Activated CD4-positive, alpha-beta T cell treated with anti-CD3 and anti-CD28 coated beads, Interleukin-2, Interleukin-4, amounts not matched to agents 100 ng/mL and 50 ng/mL, durations not matched to agents 16 hours and 8 hours (primary cell): ENCODE data around the gene TRIB2.

Experiments used
- DNase-seq: peaks from one replicate; pipeline ENCODE4 v3.0.0-alpha.2; 2020; ENCODE audit warnings: low spot score

The TRIB2 gene

DNA sequence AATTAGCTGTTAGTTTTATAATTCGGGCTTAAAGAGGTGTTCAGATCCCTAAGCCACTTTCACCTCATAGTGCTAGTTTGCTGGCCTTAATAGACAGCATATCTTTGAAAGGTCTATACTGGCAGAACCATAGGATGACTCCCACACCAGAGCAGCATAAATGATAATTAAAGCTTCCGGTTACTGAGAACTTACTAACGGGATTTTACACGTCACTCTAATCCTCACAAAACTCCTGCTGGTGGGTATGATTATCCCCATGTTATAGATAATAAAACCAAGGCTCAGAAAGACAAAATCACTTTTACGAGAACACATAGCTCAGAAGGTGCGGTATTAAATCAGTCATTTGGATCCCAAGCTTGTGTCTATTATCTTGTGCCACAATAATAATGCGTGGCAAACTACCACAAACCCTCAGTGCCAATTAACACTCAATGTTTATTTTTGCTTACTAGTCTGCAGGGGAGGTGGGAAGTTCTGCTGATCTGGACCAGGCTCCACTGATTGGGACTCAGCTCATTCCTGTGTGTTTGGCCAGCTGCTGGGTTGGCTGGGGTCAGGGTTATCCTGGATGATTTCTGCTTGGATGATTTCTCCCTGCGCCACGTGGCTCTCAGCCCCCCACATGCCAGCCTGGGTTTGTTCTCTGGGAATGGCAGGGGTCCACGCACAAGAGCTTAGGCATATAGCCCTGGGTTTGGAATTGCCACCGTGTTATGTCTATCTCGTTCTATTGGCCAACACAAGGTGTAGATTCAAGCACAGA, 62.3 kb downstream of the TRIB2 start:
- DNase-seq: no peak

DNA sequence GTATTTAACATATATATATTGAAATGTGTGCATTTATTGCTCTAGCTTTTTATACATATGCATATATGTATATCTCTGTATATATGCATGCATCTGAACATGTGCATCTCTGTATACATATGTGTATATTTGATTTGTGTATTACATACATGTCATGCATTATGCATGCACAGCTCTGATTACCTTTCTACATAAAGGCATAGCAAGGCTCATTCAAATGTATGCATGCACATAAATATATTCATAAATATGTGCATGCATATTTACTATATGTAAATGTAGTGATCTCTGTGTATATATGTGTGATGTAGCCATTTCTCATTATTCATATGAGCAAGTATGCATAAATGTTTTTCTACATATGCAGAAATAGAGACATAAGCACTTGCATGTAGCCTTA, 64.6 kb downstream of the TRIB2 start:
- DNase-seq: no peak

DNA sequence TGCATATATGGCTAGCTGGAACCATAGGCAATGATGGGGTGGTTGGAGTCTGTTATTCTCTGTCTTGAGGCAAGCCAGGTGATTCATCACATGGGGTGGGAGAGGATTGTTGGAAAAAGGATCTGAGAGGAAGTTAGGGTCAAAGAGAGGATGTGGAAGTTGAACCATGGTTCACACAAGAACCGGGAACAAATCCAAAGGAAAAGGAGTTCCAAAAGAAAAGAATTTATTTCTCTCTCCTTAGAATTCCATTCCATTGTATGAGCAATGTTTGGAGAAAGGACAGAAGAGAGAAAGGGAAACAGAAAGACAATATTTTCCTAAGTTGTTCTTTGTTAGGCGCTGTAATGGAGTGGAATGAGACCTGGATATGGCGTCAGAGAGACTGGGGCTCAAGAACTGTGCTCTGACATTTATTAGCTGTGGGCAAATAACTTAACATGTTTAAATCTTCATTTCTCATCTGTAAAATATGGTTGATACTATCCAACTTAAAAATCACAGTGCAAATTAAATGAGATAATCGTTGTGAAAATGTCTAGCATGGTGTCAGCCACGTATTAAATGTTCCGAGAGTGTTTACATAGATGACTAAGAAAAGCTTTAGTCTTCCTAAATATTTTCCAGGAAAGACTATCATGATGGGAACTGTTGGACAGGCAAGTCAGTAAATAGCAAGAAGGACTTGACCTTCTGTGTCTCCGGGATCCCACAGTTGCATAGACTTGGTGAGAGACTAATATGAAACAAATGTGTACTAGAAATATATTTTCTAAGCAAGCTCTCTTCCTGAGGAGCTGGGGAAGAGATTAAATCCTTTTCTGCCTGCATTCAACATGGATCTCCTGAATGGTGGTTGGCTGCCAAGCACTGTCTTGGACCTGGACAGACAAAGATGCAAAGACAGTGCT, 71.4 kb downstream of the TRIB2 start:
- no peak for DNase-seq

DNA sequence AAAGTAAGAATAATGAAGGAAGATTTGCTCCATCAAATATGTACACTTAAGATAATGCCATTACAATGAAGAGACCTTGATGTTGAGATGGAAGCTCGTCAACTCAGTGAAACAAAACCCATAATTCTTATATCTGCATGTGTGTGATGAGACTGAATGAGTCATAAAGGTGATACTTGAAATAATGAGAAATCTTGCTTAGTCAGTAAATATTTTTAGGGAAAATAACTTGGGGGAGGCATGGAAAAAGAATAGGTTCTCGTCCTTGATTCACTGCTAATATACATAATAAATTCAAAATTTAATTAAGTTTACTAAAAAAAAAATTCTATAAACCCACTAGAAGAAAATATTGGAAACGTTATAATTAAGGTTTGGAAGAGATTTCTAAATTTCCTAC, 75.2 kb downstream of the TRIB2 start:
- no peak for DNase-seq
